K562 (cell line): ENCODE results near the gene SGPP1. TPM values are rescaled to one million over a fixed set of nuclear protein-coding genes. Genes with fewer than 3 reads are reported as not detected.

ENCODE experiments used
- DACH1 ChIP-seq: fragments of 450-650 bp; IDR thresholded peaks from 2 replicates; pipeline ENCODE4 v1.6.1; 2018; ENCODE audit not compliant: partially characterized antibody
- NR3C1 ChIP-seq: sonication (generic); formaldehyde crosslinking; IDR thresholded peaks from 2 replicates; pipeline ENCODE4 v1.8.1; 2022; ENCODE audit warnings: missing genetic modification reagents
- RAD21 ChIP-seq, 2 experiments: fragments of 250-450 bp in 1 of 2; fragments of 450-650 bp in 1 of 2; sonication (Bioruptor Pico) in 1 of 2; formaldehyde crosslinking in 1 of 2; IDR thresholded peaks in 1 of 2; conservative IDR thresholded peaks in 1 of 2; 2 replicates each; pipeline versions ENCODE4 v1.4.0 to v1.8.0; 2020 to 2022; ENCODE audit warnings: mild to moderate bottlenecking in 2 of 2, moderate library complexity in 1 of 2
- RB1 ChIP-seq: fragments of 450-650 bp; IDR thresholded peaks from 2 replicates; pipeline ENCODE4 v1.6.1; 2017; ENCODE audit warnings: low read depth, mild to moderate bottlenecking
- polyA plus RNA-seq, 8 experiments: library from polyadenylated mRNA; depleted of rRNA in 4 of 8; stranded (reverse) in 5 of 8; unstranded in 3 of 8; fragments of >200 nt; fragmentation: Nextera tagmentation in 2 of 8; fragmentation: Illumina TruSeq in 1 of 8; extraction: Ambion mirVana in 2 of 8; extraction: Trizol in 1 of 8; gene quantifications; 2 replicates each; pipeline versions ENCODE4 v1.2.1 to v1.2.3, GENCODE V29; 2011 to 2014; ENCODE audit warnings: inconsistent platforms in 1 of 8, missing spikeins in 1 of 8
- total RNA-seq, 7 experiments: library from RNA; depleted of rRNA in 6 of 7; stranded (reverse); fragments of >200 nt in 6 of 7; fragmentation: Illumina TruSeq in 2 of 7; extraction: Trizol in 2 of 7; gene quantifications; 2 replicates each; pipeline versions ENCODE4 v1.2.1 to v1.2.3, GENCODE V29; 2011 to 2021; ENCODE audit warnings: low replicate concordance in 1 of 7
- TF ChIP-seq, protein P1 (sequence below): sonication (generic); formaldehyde crosslinking; IDR thresholded peaks from 2 replicates; pipeline ENCODE4 v1.8.0; 2022; ENCODE audit warnings: missing genetic modification reagents, mild to moderate bottlenecking, borderline replicate concordance
- TF ChIP-seq, protein P2 (sequence below), 2 experiments: fragments of 450-650 bp; formaldehyde crosslinking in 1 of 2; IDR thresholded peaks; 2 replicates each; pipeline versions ENCODE4 v1.4.0 to v1.6.1; 2014 to 2020; ENCODE audit warnings: mild to moderate bottlenecking in 2 of 2, borderline replicate concordance in 1 of 2, low read depth in 1 of 2

The SGPP1 gene
- total and polyA plus RNA-seq, 9 of the 15 experiments (the other 6 are each of a cell fraction or from before 2014, with no cell fraction given) = 2.2 to 7.3 (median 5.6) TPM

DNA sequence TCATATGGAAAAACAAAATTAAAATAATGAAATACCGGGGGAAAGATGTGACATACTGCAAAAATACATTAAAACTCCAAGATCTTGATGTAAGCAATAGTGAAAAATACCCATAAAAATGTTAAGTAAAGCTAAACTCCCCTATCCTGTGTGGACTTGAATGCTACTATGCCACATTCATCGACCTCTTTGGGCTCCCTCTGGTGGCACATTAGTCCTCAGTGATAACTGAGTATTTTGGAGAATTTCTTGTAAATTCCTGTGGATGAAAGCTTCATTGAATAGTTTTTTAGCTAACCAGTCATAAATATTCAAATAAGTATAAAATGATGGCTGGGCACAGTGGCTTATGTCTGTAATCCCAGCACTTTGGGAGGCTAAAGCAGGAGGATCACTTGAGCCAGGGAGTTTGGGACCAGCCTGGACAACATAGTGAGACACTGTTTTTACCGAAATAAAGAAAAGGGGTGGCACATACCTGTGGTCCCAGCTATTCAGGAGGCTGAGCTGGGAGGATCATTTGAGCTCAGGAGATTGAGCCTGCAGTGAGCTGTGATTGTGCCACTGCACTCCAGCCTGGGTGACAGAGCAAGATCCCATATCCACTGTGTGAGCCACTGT, 42.4 kb upstream of the SGPP1 start (continued):
- TF ChIP-seq RAD21 (CRISPR knock-in tag; conservative IDR thresholded peaks at IDR 0.05 in 1 of 2, IDR thresholded peaks at IDR 0.05 in 1 of 2) (peak; percentile 42 to 68; a peak in 3 of 4 replicates), NR3C1 (no peak), DACH1 (no peak), RB1 (no peak)
- TF ChIP-seq, protein P1, sequence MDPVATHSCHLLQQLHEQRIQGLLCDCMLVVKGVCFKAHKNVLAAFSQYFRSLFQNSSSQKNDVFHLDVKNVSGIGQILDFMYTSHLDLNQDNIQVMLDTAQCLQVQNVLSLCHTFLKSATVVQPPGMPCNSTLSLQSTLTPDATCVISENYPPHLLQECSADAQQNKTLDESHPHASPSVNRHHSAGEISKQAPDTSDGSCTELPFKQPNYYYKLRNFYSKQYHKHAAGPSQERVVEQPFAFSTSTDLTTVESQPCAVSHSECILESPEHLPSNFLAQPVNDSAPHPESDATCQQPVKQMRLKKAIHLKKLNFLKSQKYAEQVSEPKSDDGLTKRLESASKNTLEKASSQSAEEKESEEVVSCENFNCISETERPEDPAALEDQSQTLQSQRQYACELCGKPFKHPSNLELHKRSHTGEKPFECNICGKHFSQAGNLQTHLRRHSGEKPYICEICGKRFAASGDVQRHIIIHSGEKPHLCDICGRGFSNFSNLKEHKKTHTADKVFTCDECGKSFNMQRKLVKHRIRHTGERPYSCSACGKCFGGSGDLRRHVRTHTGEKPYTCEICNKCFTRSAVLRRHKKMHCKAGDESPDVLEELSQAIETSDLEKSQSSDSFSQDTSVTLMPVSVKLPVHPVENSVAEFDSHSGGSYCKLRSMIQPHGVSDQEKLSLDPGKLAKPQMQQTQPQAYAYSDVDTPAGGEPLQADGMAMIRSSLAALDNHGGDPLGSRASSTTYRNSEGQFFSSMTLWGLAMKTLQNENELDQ (CRISPR knock-in tag) = no peak
- TF ChIP-seq, protein P2, sequence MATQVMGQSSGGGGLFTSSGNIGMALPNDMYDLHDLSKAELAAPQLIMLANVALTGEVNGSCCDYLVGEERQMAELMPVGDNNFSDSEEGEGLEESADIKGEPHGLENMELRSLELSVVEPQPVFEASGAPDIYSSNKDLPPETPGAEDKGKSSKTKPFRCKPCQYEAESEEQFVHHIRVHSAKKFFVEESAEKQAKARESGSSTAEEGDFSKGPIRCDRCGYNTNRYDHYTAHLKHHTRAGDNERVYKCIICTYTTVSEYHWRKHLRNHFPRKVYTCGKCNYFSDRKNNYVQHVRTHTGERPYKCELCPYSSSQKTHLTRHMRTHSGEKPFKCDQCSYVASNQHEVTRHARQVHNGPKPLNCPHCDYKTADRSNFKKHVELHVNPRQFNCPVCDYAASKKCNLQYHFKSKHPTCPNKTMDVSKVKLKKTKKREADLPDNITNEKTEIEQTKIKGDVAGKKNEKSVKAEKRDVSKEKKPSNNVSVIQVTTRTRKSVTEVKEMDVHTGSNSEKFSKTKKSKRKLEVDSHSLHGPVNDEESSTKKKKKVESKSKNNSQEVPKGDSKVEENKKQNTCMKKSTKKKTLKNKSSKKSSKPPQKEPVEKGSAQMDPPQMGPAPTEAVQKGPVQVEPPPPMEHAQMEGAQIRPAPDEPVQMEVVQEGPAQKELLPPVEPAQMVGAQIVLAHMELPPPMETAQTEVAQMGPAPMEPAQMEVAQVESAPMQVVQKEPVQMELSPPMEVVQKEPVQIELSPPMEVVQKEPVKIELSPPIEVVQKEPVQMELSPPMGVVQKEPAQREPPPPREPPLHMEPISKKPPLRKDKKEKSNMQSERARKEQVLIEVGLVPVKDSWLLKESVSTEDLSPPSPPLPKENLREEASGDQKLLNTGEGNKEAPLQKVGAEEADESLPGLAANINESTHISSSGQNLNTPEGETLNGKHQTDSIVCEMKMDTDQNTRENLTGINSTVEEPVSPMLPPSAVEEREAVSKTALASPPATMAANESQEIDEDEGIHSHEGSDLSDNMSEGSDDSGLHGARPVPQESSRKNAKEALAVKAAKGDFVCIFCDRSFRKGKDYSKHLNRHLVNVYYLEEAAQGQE (IDR thresholded peaks at IDR 0.05; ENCODE audit: borderline replicate concordance) = peak; percentile 44; the same call in 1 of the 2 replicates
- TF ChIP-seq, protein P2 (CRISPR knock-in tag; IDR thresholded peaks at IDR 0.05; ENCODE audit: low read depth) = no peak
